Ishikawa (cell line): ENCODE results near the gene MST1R.

Experiments used
- CEBPB ChIP-seq: IDR thresholded peaks from 2 replicates; pipeline ENCODE4 v1.6.1; 2012
- CREB1 ChIP-seq: IDR thresholded peaks from 2 replicates; pipeline ENCODE4 v1.6.1; 2012; ENCODE audit warnings: low read depth
- EGR1 ChIP-seq: IDR thresholded peaks from 2 replicates; pipeline ENCODE4 v1.6.1; 2012
- EP300 ChIP-seq: IDR thresholded peaks from 2 replicates; pipeline ENCODE4 v1.6.1; 2012; ENCODE audit warnings: borderline replicate concordance
- FOXM1 ChIP-seq: IDR thresholded peaks from 2 replicates; pipeline ENCODE4 v1.6.1; 2012; ENCODE audit warnings: low read depth, borderline replicate concordance
- MAX ChIP-seq: IDR thresholded peaks from 2 replicates; pipeline ENCODE4 v1.6.1; 2012
- NFIC ChIP-seq: IDR thresholded peaks from 2 replicates; pipeline ENCODE4 v1.6.1; 2012
- RAD21 ChIP-seq: IDR thresholded peaks from 2 replicates; pipeline ENCODE4 v1.6.1; 2012; ENCODE audit warnings: low read depth
- REST ChIP-seq: IDR thresholded peaks from 2 replicates; pipeline ENCODE4 v1.6.1; 2012; ENCODE audit warnings: low read depth, mild to moderate bottlenecking
- TAF1 ChIP-seq: IDR thresholded peaks from 2 replicates; pipeline ENCODE4 v1.6.1; 2012; ENCODE audit warnings: low read depth, mild to moderate bottlenecking
- TCF12 ChIP-seq: IDR thresholded peaks from 2 replicates; pipeline ENCODE4 v1.6.1; 2012; ENCODE audit warnings: low read depth
- TEAD4 ChIP-seq: IDR thresholded peaks from 2 replicates; pipeline ENCODE4 v1.6.1; 2012
- YY1 ChIP-seq: IDR thresholded peaks from 2 replicates; pipeline ENCODE4 v1.6.1; 2012; ENCODE audit warnings: low read depth
- ZBTB7A ChIP-seq: IDR thresholded peaks from 2 replicates; pipeline ENCODE4 v1.6.1; 2012; ENCODE audit warnings: low read depth
- TF ChIP-seq, protein P1 (sequence below): IDR thresholded peaks from 2 replicates; pipeline ENCODE4 v1.6.1; 2012

The MST1R gene

DNA sequence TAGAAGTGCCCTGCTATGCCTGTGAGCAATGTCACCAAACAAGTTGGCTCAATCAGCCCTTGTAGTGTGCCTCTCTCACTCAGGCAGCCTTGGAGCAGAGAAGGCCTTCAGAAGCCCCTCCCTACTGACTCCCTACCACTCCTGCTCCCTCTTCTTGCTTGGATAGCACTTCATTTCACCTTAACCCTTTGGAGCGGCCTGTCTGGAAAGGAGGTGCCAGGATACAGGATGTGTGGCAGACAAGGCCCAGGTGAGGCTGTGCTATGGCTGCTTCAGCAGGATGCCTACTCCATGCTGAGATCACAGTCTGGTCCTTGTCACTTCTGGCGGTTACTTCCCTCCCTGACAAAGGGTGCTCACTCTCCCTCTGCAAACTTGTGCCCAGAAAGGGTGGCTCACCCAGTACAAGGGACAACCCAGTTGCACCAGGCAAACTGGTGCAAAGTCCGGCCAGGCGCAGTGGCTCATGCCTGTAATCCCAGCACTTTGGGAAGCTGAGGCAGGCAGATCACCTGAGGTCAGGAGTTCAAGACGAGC, 24.9 kb upstream of the MST1R start:
- no peak for TF ChIP-seq TEAD4
- TF ChIP-seq CREB1 = no peak
- TF ChIP-seq CEBPB = no peak
- no peak for TF ChIP-seq RAD21
- TF ChIP-seq MAX = no peak
- no peak for TF ChIP-seq REST
- TF ChIP-seq ZBTB7A = no peak
- no peak for TF ChIP-seq NFIC
- TF ChIP-seq TCF12 = no peak
- TF ChIP-seq FOXM1 = no peak
- TF ChIP-seq EP300 = no peak
- TF ChIP-seq YY1 = no peak
- TF ChIP-seq EGR1 = no peak
- TF ChIP-seq, protein P1, sequence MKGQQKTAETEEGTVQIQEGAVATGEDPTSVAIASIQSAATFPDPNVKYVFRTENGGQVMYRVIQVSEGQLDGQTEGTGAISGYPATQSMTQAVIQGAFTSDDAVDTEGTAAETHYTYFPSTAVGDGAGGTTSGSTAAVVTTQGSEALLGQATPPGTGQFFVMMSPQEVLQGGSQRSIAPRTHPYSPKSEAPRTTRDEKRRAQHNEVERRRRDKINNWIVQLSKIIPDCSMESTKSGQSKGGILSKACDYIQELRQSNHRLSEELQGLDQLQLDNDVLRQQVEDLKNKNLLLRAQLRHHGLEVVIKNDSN = no peak
- TF ChIP-seq TAF1 = no peak

DNA sequence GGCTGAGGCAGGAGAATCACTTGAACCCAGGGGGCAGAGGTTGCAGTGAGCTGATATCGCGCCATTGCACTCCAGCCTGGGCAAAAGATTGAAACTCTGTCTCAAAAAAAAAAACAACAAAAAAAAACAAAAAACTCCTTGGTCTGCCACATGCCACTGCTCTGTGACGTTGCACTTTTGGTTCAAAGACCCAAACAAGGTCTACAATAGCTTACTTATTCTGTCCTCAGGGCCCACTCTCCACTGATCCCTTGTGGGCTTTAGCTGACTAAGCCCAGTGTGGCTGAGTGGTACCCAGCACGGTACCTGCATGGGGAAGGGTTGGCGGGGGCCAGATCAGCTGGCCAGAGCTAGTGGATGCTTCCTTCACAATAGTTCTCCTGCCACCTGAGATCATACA, 24.1 kb upstream of the MST1R start:
- TF ChIP-seq TAF1 (no peak), CREB1 (no peak)

DNA sequence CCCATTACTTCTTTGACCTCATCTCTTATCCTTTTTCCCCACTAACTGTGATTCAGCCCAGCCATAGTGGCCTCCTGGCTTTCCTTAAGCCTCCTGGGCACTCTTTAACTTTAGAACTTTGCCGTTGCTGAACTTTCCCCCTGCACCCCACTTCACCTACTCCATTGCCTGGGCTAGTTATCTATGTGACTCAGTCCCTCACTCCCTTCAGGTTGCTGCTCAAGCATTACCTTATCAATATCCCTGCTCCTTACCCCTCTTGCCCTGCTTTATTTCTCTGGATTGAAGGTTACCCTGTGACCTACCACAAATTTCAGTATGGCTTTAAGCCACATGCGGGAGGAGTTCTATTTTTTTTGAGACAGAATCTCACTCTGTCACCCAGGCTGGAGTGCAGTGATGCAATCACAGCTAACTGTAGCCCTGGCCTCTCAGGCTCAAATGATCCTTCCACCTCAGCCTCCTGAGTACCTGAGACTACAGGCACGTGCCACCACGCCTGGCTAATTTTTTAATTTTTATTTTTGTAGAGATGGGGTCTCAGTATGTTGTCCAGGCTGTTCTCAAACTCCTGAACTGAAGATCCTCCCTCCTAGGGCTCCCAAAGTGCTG, 22.6 kb upstream of the MST1R start:
- no peak for TF ChIP-seq CREB1

GRCh38 chr3:49925485-49925884, 21.8 kb upstream of the MST1R start:
- TF ChIP-seq RAD21 (no peak), NFIC (no peak), EGR1 (no peak), YY1 (no peak), FOXM1 (no peak), ZBTB7A (no peak), TCF12 (no peak), TEAD4 (no peak), EP300 (no peak), MAX (no peak), CREB1 (no peak), CEBPB (no peak), TAF1 (no peak)
- TF ChIP-seq, protein P1 = no peak

DNA sequence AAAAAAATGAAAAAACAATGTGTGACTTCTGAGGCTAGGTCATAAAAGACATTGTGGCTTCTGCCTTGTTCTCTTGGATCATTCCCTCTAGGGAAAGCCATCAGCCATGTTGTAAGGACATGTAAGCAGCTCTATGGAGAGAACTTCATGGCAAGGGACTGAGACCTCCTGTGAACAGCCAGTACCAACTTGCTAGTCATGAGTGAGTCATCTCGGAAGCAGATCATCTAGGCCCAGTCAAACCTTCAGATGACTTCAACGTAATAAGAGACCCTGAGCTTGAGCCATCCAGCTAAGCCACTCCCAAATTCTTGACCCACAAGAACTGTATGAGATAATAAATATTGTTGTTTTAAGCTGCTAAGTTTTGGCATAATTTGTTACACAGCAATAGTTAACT, 21.0 kb upstream of the MST1R start:
- TF ChIP-seq CREB1 (no peak), TCF12 (no peak), EGR1 (no peak), RAD21 (no peak), REST (no peak), YY1 (no peak), TEAD4 (no peak), ZBTB7A (no peak), EP300 (no peak), NFIC (no peak), FOXM1 (no peak), MAX (no peak), CEBPB (no peak), TAF1 (no peak)
- TF ChIP-seq, protein P1 = no peak

- no peak for TF ChIP-seq NFIC
- peak; percentile 93 for TF ChIP-seq CEBPB
These were observed 13.0 kb upstream of the MST1R start for GRCh38 chr3:49916686-49917085.
